ENCODE results near the gene GBF1. TPM values are rescaled to one million over a fixed set of nuclear protein-coding genes. Genes with fewer than 3 reads are reported as not detected.
"Not testable (repeated sequence)": the region's sequence is repeated elsewhere in the genome, so short reads cannot be mapped to it uniquely, and the experiment has no call there.

Gene GBF1
- total and polyA plus RNA-seq, 2 donors from 2014 or later = 14.4 to 53.3 TPM

DNA sequence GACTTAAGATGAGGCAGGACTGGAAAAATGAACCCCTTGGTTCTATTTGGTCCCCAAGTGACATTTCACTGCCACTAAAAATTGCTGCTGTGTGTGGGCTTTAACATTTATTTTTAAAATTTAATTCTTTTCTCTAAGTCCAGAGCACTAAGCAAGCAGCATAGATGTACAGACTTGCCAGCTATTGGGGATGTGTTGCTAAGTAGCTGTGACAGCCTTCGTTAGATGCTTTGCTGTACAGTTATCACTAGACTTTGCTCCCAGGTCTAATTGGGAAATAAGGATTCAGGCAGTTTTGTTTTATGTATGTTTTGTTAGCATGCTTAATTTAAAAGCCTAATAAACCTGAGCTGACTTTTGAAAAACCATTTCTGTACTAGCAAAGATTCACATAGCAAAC is 51.8 kb downstream of the GBF1 start:
- FAIRE-seq = no peak
- no peak overlapping the region for H3K9ac ChIP-seq (ENCODE audit: low read length in 3 of 3)
- DNase-seq = no peak
- intact Hi-C loops (cut with DNase I) = no loop called here
- no peaks in the 10 kb centered on the region for H3K9me3 ChIP-seq (ENCODE audit: control insufficient read depth in 2 of 3, insufficient read depth in 1 of 3, low read length in 3 of 3)
- no peaks in the 10 kb centered on the region for H3K27me3 ChIP-seq (ENCODE audit: control insufficient read depth, insufficient read depth, low read length)
- TF ChIP-seq, protein P1, sequence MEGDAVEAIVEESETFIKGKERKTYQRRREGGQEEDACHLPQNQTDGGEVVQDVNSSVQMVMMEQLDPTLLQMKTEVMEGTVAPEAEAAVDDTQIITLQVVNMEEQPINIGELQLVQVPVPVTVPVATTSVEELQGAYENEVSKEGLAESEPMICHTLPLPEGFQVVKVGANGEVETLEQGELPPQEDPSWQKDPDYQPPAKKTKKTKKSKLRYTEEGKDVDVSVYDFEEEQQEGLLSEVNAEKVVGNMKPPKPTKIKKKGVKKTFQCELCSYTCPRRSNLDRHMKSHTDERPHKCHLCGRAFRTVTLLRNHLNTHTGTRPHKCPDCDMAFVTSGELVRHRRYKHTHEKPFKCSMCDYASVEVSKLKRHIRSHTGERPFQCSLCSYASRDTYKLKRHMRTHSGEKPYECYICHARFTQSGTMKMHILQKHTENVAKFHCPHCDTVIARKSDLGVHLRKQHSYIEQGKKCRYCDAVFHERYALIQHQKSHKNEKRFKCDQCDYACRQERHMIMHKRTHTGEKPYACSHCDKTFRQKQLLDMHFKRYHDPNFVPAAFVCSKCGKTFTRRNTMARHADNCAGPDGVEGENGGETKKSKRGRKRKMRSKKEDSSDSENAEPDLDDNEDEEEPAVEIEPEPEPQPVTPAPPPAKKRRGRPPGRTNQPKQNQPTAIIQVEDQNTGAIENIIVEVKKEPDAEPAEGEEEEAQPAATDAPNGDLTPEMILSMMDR (IDR thresholded peaks at IDR 0.05; ENCODE audit: borderline replicate concordance, extremely low read depth, insufficient read depth) = no peak
- no peaks in the 10 kb centered on the region for H3K36me3 ChIP-seq (ENCODE audit: control insufficient read depth in 2 of 3, insufficient read depth in 3 of 3, low read length in 3 of 3)
- H3K4me1 ChIP-seq (ENCODE audit: control insufficient read depth in 2 of 3, insufficient read depth in 2 of 3, low read depth in 1 of 3, low read length in 3 of 3) = peaks cover 0 to 10% (median 3%) of the 10 kb centered on the region in 3 donors
- H3K4me3 ChIP-seq (ENCODE audit: low read length in 3 of 3) = no peak overlapping the region
- H3K27ac ChIP-seq (ENCODE audit: low read depth in 2 of 2, low read length in 2 of 2) = no peak overlapping the region

DNA sequence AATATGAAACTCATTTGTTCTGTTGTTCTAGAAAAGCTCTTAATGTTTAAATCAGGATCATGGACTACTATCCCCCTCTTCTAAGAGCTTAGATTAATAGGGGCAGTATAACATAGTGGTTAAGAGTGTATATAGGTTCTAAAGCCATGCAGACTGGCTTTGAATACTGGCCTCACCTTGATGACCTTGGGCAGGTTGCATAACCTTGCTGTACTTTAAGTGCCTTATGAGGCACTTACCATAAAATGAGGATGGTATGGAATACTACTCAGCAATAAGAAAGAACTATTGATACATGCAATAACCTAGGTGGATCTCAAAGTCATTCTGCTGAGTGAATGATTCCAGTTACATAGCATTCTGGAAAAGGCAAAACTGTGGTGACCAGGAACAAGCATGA is 53.6 kb downstream of the GBF1 start:
- no peak for FAIRE-seq
- Histone ChIP-seq H3K9ac (ENCODE audit: low read length in 3 of 3) (no peak overlapping the region), H3K36me3 (ENCODE audit: control insufficient read depth in 2 of 3, insufficient read depth in 3 of 3, low read length in 3 of 3) (no peaks in the 10 kb centered on the region), H3K27me3 (ENCODE audit: control insufficient read depth, insufficient read depth, low read length) (no peaks in the 10 kb centered on the region), H3K4me1 (ENCODE audit: control insufficient read depth in 2 of 3, insufficient read depth in 2 of 3, low read depth in 1 of 3, low read length in 3 of 3) (peaks cover 0 to 10% (median 3%) of the 10 kb centered on the region in 3 donors), H3K4me3 (ENCODE audit: low read length in 3 of 3) (no peak overlapping the region), H3K27ac (ENCODE audit: low read depth in 2 of 2, low read length in 2 of 2) (no peak overlapping the region), H3K9me3 (ENCODE audit: control insufficient read depth in 2 of 3, insufficient read depth in 1 of 3, low read length in 3 of 3) (no peaks in the 10 kb centered on the region)
- TF ChIP-seq, protein P1 (IDR thresholded peaks at IDR 0.05; ENCODE audit: borderline replicate concordance, extremely low read depth, insufficient read depth) = no peak
- DNase-seq = no peak
- intact Hi-C loops (cut with DNase I) = no loop called here

GRCh38 chr10:102299873-102300272 is 54.5 kb downstream of the GBF1 start:
- TF ChIP-seq, protein P1 (IDR thresholded peaks at IDR 0.05; ENCODE audit: borderline replicate concordance, extremely low read depth, insufficient read depth) = no peak
- Histone ChIP-seq H3K27ac (ENCODE audit: low read depth in 2 of 2, low read length in 2 of 2) (peak overlapping the region; percentile 11 to 25), H3K9ac (ENCODE audit: low read length in 3 of 3) (no peak overlapping the region), H3K27me3 (ENCODE audit: control insufficient read depth, insufficient read depth, low read length) (no peaks in the 10 kb centered on the region), H3K4me3 (ENCODE audit: low read length in 3 of 3) (no peak overlapping the region), H3K4me1 (ENCODE audit: control insufficient read depth in 2 of 3, insufficient read depth in 2 of 3, low read depth in 1 of 3, low read length in 3 of 3) (peaks cover 0 to 10% (median 3%) of the 10 kb centered on the region in 3 donors), H3K36me3 (ENCODE audit: control insufficient read depth in 2 of 3, insufficient read depth in 3 of 3, low read length in 3 of 3) (no peaks in the 10 kb centered on the region), H3K9me3 (ENCODE audit: control insufficient read depth in 2 of 3, insufficient read depth in 1 of 3, low read length in 3 of 3) (no peaks in the 10 kb centered on the region)
- FAIRE-seq (no peak), DNase-seq (no peak)
- intact Hi-C loops (cut with DNase I) = no loop called here

DNA sequence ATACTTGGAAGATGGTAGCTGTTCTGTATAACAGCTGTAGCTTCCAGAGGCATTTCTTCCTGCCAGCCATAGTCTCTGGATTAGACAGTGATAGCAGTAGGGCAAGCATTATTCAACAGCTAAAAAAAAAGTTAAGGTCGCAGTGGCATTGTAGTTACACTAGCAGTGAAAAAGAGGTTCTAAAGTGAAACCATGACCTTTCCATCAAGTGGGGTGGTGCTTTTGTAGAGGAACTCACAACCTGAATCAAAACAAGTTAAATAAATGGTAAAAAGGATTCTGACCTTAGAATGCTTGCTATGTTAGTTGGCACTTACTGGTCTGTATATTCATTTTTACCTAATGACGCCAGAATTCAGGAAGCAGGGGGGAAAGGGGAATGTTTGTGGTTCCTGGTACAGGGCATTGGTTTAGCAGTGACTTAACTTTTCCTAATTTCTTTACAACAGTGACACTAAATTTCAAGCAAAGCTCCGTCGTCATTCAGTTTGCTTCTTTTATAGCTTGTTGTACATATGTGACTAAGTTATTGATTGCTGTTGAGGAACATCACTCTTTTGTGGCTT is 55.0 kb downstream of the GBF1 start:
- FAIRE-seq (no peak), DNase-seq (no peak)
- H3K9me3 ChIP-seq (ENCODE audit: control insufficient read depth in 2 of 3, insufficient read depth in 1 of 3, low read length in 3 of 3) = no peaks in the 10 kb centered on the region
- no peaks in the 10 kb centered on the region for H3K36me3 ChIP-seq (ENCODE audit: control insufficient read depth in 2 of 3, insufficient read depth in 3 of 3, low read length in 3 of 3)
- H3K27me3 ChIP-seq (ENCODE audit: control insufficient read depth, insufficient read depth, low read length) = no peaks in the 10 kb centered on the region
- H3K27ac ChIP-seq (ENCODE audit: low read depth in 2 of 2, low read length in 2 of 2) = peak overlapping the region; percentile 25 to 28
- intact Hi-C loops (cut with DNase I) = no loop called here
- peaks cover 0 to 10% (median 3%) of the 10 kb centered on the region in 3 donors for H3K4me1 ChIP-seq (ENCODE audit: control insufficient read depth in 2 of 3, insufficient read depth in 2 of 3, low read depth in 1 of 3, low read length in 3 of 3)
- TF ChIP-seq, protein P1 (IDR thresholded peaks at IDR 0.05; ENCODE audit: borderline replicate concordance, extremely low read depth, insufficient read depth) = no peak
- no peak overlapping the region for H3K9ac ChIP-seq (ENCODE audit: low read length in 3 of 3)
- peak overlapping the region in 1 of 3 donors; percentile 12 for H3K4me3 ChIP-seq (ENCODE audit: low read length in 3 of 3)

- H3K27ac ChIP-seq (ENCODE audit: low read depth in 2 of 2, low read length in 2 of 2) = peak overlapping the region in 1 of 2 donors; percentile 28
- H3K36me3 ChIP-seq (ENCODE audit: control insufficient read depth in 2 of 3, insufficient read depth in 3 of 3, low read length in 3 of 3); H3K9ac ChIP-seq (ENCODE audit: low read length in 3 of 3); H3K27me3 ChIP-seq (ENCODE audit: control insufficient read depth, insufficient read depth, low read length); DNase-seq; H3K4me1 ChIP-seq (ENCODE audit: control insufficient read depth in 2 of 3, insufficient read depth in 2 of 3, low read depth in 1 of 3, low read length in 3 of 3); H3K9me3 ChIP-seq (ENCODE audit: control insufficient read depth in 2 of 3, insufficient read depth in 1 of 3, low read length in 3 of 3); H3K4me3 ChIP-seq (ENCODE audit: low read length in 3 of 3); intact Hi-C loops (cut with DNase I); FAIRE-seq: not testable (repeated sequence)
Observed at GRCh38 chr10:102300912-102301311, 55.6 kb downstream of the GBF1 start.

Data from kidney (tissue), 14 donors.